WTC11 (cell line): ENCODE data around the gene BET1L. TPM values are rescaled to one million over a fixed set of nuclear protein-coding genes. Genes with fewer than 3 reads are reported as not detected.
A peak's percentile ranks its signal among the peaks of the same experiment; 100 is the strongest.

Source experiments
- ATAC-seq: fragments of 200-7000 bp; cut with Tn5 transposase; 2 replicates; pipeline ENCODE4 v1.10.0; 2021; ENCODE audit warnings: mild to moderate bottlenecking, moderate library complexity
- Bru-seq: library from RNA; stranded (reverse); fragments of 400-500 nt; gene quantifications from one replicate; lab custom pipeline; 2021; lab: Mats Ljungman, UMichigan
- CTCF ChIA-PET: fragments of 300-600 bp; sonication (Branson Sonifier 250); formaldehyde crosslinking; loops from one replicate; lab custom pipeline; 2021; ENCODE audit warnings: antibody characterized with exemption; lab: Charles Lee
- POLR2A ChIA-PET: fragments of 350-600 bp; sonication (Branson Sonifier 250); formaldehyde crosslinking; loops from one replicate; lab custom pipeline; 2021; ENCODE audit warnings: antibody characterized with exemption; lab: Charles Lee
- DNase-seq: peaks from one replicate; pipeline ENCODE4 v3.0.0; 2021; ENCODE audit warnings: low spot score
- H3K27ac Mint-ChIP-seq: 2 replicates; pipeline ENCODE4 v1.8.0; 2021; ENCODE audit warnings: mixed read lengths
- H3K27me3 Mint-ChIP-seq: 2 replicates; pipeline ENCODE4 v1.8.0; 2021; ENCODE audit warnings: low read depth, mild to moderate bottlenecking, moderate library complexity, mixed read lengths
- H3K36me3 Mint-ChIP-seq: 2 replicates; pipeline ENCODE4 v1.8.0; 2021; ENCODE audit warnings: mixed read lengths
- H3K4me1 Mint-ChIP-seq: 2 replicates; pipeline ENCODE4 v1.8.0; 2022; ENCODE audit warnings: mixed read lengths
- H3K4me3 Mint-ChIP-seq: 2 replicates; pipeline ENCODE4 v1.8.0; 2021; ENCODE audit warnings: mild to moderate bottlenecking, moderate library complexity, mixed read lengths
- H3K9me3 Mint-ChIP-seq: 2 replicates; pipeline ENCODE4 v1.8.0; 2021; ENCODE audit warnings: mixed read lengths
- AR ChIP-seq: fragments of 250-450 bp; sonication (Bioruptor Pico); IDR thresholded peaks from 2 replicates; pipeline ENCODE4 v1.9.0; 2021; ENCODE audit warnings: mild to moderate bottlenecking
- ATF3 ChIP-seq: sonication (generic); formaldehyde crosslinking; conservative IDR thresholded peaks from 2 replicates; pipeline ENCODE4 v1.8.1; 2022; ENCODE audit warnings: mild to moderate bottlenecking, missing genetic modification reagents
- CREB1 ChIP-seq: sonication (generic); formaldehyde crosslinking; IDR thresholded peaks from 2 replicates; pipeline ENCODE4 v1.8.0; 2023; ENCODE audit warnings: mild to moderate bottlenecking, missing genetic modification reagents
- CTCF ChIP-seq: fragments of 200-600 bp; IDR thresholded peaks from 2 replicates; pipeline ENCODE4 v1.8.0; 2022; ENCODE audit warnings: antibody characterized with exemption
- E2F5 ChIP-seq: sonication (generic); formaldehyde crosslinking; IDR thresholded peaks from 2 replicates; pipeline ENCODE4 v1.8.1; 2022; ENCODE audit warnings: mild to moderate bottlenecking, moderate library complexity, missing genetic modification reagents
- ESRRA ChIP-seq: sonication (generic); formaldehyde crosslinking; IDR thresholded peaks from 2 replicates; pipeline ENCODE4 v1.8.1; 2022; ENCODE audit warnings: mild to moderate bottlenecking, missing genetic modification reagents, borderline replicate concordance
- ETV6 ChIP-seq: sonication (generic); formaldehyde crosslinking; IDR thresholded peaks from 2 replicates; pipeline ENCODE4 v1.8.1; 2022; ENCODE audit warnings: mild to moderate bottlenecking, missing genetic modification reagents
- FOXJ3 ChIP-seq: sonication (generic); formaldehyde crosslinking; IDR thresholded peaks from 2 replicates; pipeline ENCODE4 v1.9.0; 2021; ENCODE audit warnings: missing genetic modification reagents, mild to moderate bottlenecking, borderline replicate concordance
- GABPB1 ChIP-seq: sonication (generic); formaldehyde crosslinking; IDR thresholded peaks from 2 replicates; pipeline ENCODE4 v1.8.1; 2023; ENCODE audit warnings: mild to moderate bottlenecking, missing genetic modification reagents
- GTF2I ChIP-seq: fragments of 250-450 bp; sonication (Bioruptor Pico); conservative IDR thresholded peaks from 2 replicates; pipeline ENCODE4 v1.4.0; 2021; ENCODE audit warnings: mild to moderate bottlenecking
- OVOL2 ChIP-seq: fragments of 250-450 bp; sonication (Bioruptor Pico); IDR thresholded peaks from 2 replicates; pipeline ENCODE4 v1.9.0; 2021; ENCODE audit warnings: mild to moderate bottlenecking, borderline replicate concordance
- SMAD3 ChIP-seq: sonication (generic); formaldehyde crosslinking; IDR thresholded peaks from 2 replicates; pipeline ENCODE4 v1.8.0; 2022; ENCODE audit warnings: missing genetic modification reagents, mild to moderate bottlenecking, borderline replicate concordance
- TCF7 ChIP-seq: sonication (generic); formaldehyde crosslinking; IDR thresholded peaks from 2 replicates; pipeline ENCODE4 v1.8.0; 2022; ENCODE audit warnings: mild to moderate bottlenecking, low read depth, missing genetic modification reagents, moderate library complexity
- USF1 ChIP-seq: sonication (generic); formaldehyde crosslinking; IDR thresholded peaks from 2 replicates; pipeline ENCODE4 v1.8.0; 2022; ENCODE audit warnings: mild to moderate bottlenecking, missing genetic modification reagents
- ZBTB43 ChIP-seq: sonication (generic); formaldehyde crosslinking; IDR thresholded peaks from 2 replicates; pipeline ENCODE4 v1.8.1; 2023; ENCODE audit warnings: mild to moderate bottlenecking, missing genetic modification reagents
- ZNF232 ChIP-seq: sonication (generic); formaldehyde crosslinking; IDR thresholded peaks from 2 replicates; pipeline ENCODE4 v1.8.0; 2022; ENCODE audit warnings: mild to moderate bottlenecking, missing genetic modification reagents
- ZNF317 ChIP-seq: sonication (generic); formaldehyde crosslinking; IDR thresholded peaks from 2 replicates; pipeline ENCODE4 v1.8.1; 2023; ENCODE audit warnings: low read depth, mild to moderate bottlenecking, moderate library complexity, missing genetic modification reagents, borderline replicate concordance
- long read RNA-seq, 3 experiments: library from RNA in 1 of 3; library from capped mRNA in 1 of 3; library from polyadenylated mRNA in 1 of 3; unstranded in 2 of 3; stranded (forward) in 1 of 3; transcript quantifications; one replicate each; pipeline ENCODE4 v2.0.0, GENCODE V29; 2021
- total RNA-seq: library from RNA; stranded (reverse); gene quantifications from 3 replicates; pipeline ENCODE4 v1.2.3, GENCODE V29; 2021
- TF ChIP-seq, protein P1 (sequence below): sonication (generic); formaldehyde crosslinking; IDR thresholded peaks from 2 replicates; pipeline ENCODE4 v1.8.0; 2022; ENCODE audit warnings: mild to moderate bottlenecking, missing genetic modification reagents
- TF ChIP-seq, protein P2 (sequence below): fragments of 250-450 bp; sonication (Bioruptor Pico); IDR thresholded peaks from 2 replicates; pipeline ENCODE4 v2.1.2; 2022; ENCODE audit warnings: mild to moderate bottlenecking, moderate library complexity

The BET1L gene
- total RNA-seq (45.1 to 51.4 TPM (median 47.0 TPM) in 3 replicates), Bru-seq, nascent RNA (percentile 50 among the genes with signal in this experiment)
- long read RNA-seq, experiment 1, transcript BET1L-201 (3 exons, 2,916 nt) = minor isoform, 8 of 155 reads
- long read RNA-seq, experiment 1, transcript BET1L-203 (4 exons, 2,819 nt) = major isoform, 111 of 155 reads
- long read RNA-seq, experiment 1, partial matches to known transcripts = 2 of 155 reads
- long read RNA-seq, experiment 1, other reads (novel, unspliced or antisense) = 34 of 155 reads
- long read RNA-seq, experiment 2, transcript BET1L-203 (4 exons, 2,819 nt) = major isoform, 11 of 46 reads
- long read RNA-seq, experiment 2, partial matches to known transcripts = 2 of 46 reads
- long read RNA-seq, experiment 2, other reads (novel, unspliced or antisense) = 33 of 46 reads
- long read RNA-seq, experiment 3, transcript BET1L-203 (4 exons, 2,819 nt) = major isoform, 17 of 20 reads
- long read RNA-seq, experiment 3, partial matches to known transcripts = 2 of 20 reads
- long read RNA-seq, experiment 3, other reads (novel, unspliced or antisense) = 1 of 20 reads

DNA sequence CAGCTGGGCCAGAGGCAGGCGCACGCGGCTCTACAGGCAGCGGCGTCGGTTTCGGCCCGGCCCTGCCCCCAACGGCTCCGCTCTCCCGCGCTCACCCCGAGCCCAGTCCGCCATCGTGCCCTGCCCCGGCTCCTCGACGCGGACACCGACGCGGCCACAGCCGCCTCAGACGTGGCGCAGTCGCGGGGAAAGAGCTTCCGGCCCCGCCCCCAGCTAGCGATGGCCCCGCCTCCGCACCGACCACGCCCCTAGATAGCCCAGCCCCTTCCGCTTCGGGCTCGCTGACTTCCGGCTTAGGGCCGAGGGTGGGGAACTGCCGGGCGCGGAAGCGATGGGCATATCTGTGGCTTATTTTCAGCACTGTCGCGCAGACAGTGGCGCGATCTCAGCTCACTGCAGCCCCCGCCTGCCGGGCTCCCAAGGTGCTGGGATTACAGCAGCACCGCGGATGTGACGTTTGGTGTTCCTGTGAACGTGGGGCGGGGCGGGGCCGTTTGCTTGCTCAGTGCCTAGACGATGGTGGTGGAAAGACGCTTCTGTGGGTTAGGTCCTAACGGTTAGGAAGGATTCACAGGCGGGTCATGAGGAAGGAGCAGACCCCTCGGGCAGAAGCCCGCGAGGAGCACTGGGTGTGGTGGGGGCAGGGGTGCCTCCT is at the start of gene BET1L, which contains the start of gene RIC8A:
Gene BET1L (minus strand): TSS at position 192 of the 655 bp plus-strand sequence. CDS start 78 bp downstream, at position 114.
Gene RIC8A (plus strand): TSS at position 501 of the 655 bp plus-strand sequence. CDS start 1,147 bp downstream, outside the sequence.
- Mint-ChIP-seq H3K36me3 (peaks cover 31% of the 10 kb centered on the region), H3K4me3 (peak within 1 kb of the TSS; percentile 97), H3K27ac (peak within 1 kb of the TSS; percentile 98), H3K27me3 (no peaks in the 10 kb centered on the region), H3K4me1 (peaks cover 8% of the 10 kb centered on the region; the same call in 1 of the 2 replicates), H3K9me3 (no peaks in the 10 kb centered on the region)
- DNase-seq (peak; percentile 93), ATAC-seq (peak; percentile 84)
- ChIA-PET CTCF (interaction anchor here (0.6 to 2.2 kb wide), 9 partner anchors 43 to 369 kb away, joined by 3 to 23 read pairs (median 4); partner anchors contain the start of gene PHRF1), POLR2A (interaction anchor here (0.6 to 1.0 kb wide), 3 partner anchors 43 to 200 kb away, joined by 3 to 6 read pairs (median 3); no protein-coding TSS in a partner anchor)
- TF ChIP-seq, protein P1, sequence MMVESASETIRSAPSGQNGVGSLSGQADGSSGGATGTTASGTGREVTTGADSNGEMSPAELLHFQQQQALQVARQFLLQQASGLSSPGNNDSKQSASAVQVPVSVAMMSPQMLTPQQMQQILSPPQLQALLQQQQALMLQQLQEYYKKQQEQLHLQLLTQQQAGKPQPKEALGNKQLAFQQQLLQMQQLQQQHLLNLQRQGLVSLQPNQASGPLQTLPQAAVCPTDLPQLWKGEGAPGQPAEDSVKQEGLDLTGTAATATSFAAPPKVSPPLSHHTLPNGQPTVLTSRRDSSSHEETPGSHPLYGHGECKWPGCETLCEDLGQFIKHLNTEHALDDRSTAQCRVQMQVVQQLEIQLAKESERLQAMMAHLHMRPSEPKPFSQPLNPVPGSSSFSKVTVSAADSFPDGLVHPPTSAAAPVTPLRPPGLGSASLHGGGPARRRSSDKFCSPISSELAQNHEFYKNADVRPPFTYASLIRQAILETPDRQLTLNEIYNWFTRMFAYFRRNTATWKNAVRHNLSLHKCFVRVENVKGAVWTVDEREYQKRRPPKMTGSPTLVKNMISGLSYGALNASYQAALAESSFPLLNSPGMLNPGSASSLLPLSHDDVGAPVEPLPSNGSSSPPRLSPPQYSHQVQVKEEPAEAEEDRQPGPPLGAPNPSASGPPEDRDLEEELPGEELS (CRISPR knock-in tag) = peak; percentile 64; the same call in 1 of the 2 replicates
- TF ChIP-seq GABPB1 (CRISPR knock-in tag) = peak; percentile 56
- no peak for TF ChIP-seq ZNF232 (CRISPR knock-in tag)
- TF ChIP-seq CREB1 (CRISPR knock-in tag) = no peak
- TF ChIP-seq CTCF = no peak
- TF ChIP-seq ATF3 = no peak
- no peak for TF ChIP-seq GTF2I (CRISPR knock-in tag)
- TF ChIP-seq E2F5 (CRISPR knock-in tag) = 0 out of 2 replicates have a peak, but pooled peaks have one; percentile 31
- no peak for TF ChIP-seq TCF7 (CRISPR knock-in tag)
- no peak for TF ChIP-seq USF1 (CRISPR knock-in tag)
- TF ChIP-seq AR = no peak
- TF ChIP-seq, protein P2, sequence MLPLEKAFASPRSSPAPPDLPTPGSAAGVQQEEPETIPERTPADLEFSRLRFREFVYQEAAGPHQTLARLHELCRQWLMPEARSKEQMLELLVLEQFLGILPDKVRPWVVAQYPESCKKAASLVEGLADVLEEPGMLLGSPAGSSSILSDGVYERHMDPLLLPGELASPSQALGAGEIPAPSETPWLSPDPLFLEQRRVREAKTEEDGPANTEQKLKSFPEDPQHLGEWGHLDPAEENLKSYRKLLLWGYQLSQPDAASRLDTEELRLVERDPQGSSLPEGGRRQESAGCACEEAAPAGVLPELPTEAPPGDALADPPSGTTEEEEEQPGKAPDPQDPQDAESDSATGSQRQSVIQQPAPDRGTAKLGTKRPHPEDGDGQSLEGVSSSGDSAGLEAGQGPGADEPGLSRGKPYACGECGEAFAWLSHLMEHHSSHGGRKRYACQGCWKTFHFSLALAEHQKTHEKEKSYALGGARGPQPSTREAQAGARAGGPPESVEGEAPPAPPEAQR (CRISPR knock-in tag) = no peak
- TF ChIP-seq ETV6 (CRISPR knock-in tag) = peak; percentile 87
- TF ChIP-seq ZBTB43 = no peak; the same call in 1 of the 2 replicates
- no peak for TF ChIP-seq SMAD3 (CRISPR knock-in tag)
- no peak for TF ChIP-seq FOXJ3 (CRISPR knock-in tag)
- no peak for TF ChIP-seq ESRRA (CRISPR knock-in tag)
- no peak for TF ChIP-seq ZNF317
- TF ChIP-seq OVOL2 (CRISPR knock-in tag) = no peak
